D341Med (cell line): ENCODE measurements around the gene EPB41L2.
"Not testable (repeated sequence)": the region's sequence is repeated elsewhere in the genome, so short reads cannot be mapped to it uniquely, and the experiment has no call there.

Experiments
- DNase-seq: peaks from one replicate; pipeline ENCODE4 v3.0.0; 2012; ENCODE audit warnings: low spot score

Gene EPB41L2

DNA sequence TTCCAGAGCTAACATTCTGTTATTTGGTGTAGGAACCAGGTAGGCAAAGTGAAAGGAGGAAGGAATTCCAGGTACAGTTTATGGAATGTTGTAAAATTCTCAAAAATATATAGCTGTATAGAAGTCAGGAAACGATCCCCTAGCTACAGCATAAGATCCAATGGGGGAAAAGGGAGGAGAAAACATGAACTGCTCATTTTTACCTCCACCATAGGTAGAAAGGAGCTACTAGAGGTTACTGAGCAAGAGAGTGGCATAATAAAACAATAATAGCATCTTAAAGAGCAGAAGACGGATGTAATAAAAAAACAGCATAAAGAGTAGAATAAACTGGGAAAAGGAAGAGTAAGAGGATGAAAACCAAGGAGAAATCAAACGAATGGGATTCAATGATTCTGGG, 26.9 kb downstream of the EPB41L2 start:
- DNase-seq: no peak

DNA sequence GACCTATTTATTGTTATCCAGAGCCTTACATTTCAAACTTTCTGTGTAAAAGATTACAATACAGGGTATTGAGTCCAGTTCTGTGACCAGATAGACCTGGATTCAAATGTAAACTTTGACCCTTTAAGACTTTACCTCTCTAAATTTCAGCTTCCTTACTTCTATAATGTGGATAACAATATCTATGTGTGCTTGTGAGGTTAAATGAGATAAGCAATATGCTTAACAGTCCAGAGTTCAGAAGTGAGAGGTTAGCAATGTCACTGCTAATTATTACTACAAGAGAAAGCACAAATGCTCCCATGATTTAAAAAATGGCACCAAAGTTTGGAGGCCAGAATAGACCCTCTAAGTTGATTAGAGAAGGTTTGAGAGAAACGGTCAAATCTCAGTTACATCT, 27.5 kb downstream of the EPB41L2 start:
- no peak for DNase-seq

DNA sequence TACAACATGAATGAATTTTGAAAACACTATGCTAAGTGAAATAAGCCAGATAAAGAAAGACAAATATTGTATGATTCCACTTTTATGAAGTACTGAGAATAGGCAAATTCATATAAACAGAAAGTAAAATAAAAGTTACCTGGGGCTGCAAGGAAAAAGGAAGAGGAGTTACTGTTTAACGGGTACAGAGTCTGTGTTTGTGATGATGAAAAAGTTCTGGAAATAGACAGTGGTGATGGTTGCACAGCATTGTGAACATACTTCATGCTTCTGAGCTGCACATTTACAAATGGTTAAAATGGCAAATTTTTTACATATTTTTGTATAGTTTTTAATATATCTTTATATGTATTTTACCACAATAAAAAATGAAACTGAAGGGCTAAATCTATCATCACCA, 29.4 kb downstream of the EPB41L2 start:
- no peak for DNase-seq

- DNase-seq: peak; percentile 34
These were observed 33.3 kb downstream of the EPB41L2 start for GRCh38 chr6:131029626-131030297.

- no peak for DNase-seq
These were observed 35.7 kb downstream of the EPB41L2 start for GRCh38 chr6:131027326-131027725.

DNA sequence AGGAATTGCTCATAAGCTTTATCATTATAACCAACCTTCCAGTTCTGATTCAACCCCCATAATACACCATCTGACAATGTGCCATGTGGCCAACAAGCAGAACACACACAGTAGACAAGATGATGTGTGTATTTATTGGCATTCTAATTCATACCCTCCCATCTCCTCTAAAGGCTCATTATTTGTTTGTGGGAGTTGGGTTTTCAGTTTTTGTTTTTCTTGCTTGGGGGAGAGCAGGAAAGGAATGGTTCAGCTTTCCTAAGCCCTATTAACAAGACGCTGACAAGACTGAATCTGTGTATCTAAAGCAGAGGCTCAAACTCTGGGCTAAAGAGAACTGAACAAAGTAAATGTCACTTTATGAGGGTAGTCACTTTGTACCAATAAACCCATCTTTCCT, 36.8 kb downstream of the EPB41L2 start:
- no peak for DNase-seq

DNA sequence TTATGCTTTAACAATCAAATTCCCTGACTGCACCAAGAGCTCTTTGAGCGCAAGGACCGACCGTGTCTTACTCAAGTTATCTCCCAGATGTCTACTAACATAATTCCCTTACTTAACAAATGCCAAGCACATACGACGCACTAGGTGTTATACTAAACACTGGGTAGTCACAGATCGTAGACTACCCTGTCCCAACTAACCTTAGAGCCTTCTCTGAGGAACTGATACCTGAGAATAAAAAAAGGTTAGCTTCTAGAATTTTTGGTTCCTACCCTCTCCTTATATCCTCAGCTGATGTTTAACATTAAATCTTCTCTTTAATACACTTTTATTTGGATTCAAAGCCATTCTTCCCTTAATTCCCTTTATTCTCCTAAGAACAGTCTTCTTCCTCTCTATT, 38.5 kb downstream of the EPB41L2 start:
- no peak for DNase-seq

- no peak for DNase-seq
These were observed 39.1 kb downstream of the EPB41L2 start for GRCh38 chr6:131023834-131024504.

GRCh38 chr6:131022691-131023090, 40.4 kb downstream of the EPB41L2 start:
- no peak for DNase-seq

- DNase-seq: no peak
These were observed 45.1 kb downstream of the EPB41L2 start for GRCh38 chr6:131017962-131018361.

- DNase-seq: no peak
These were observed 47.3 kb downstream of the EPB41L2 start for GRCh38 chr6:131015630-131016263.

DNA sequence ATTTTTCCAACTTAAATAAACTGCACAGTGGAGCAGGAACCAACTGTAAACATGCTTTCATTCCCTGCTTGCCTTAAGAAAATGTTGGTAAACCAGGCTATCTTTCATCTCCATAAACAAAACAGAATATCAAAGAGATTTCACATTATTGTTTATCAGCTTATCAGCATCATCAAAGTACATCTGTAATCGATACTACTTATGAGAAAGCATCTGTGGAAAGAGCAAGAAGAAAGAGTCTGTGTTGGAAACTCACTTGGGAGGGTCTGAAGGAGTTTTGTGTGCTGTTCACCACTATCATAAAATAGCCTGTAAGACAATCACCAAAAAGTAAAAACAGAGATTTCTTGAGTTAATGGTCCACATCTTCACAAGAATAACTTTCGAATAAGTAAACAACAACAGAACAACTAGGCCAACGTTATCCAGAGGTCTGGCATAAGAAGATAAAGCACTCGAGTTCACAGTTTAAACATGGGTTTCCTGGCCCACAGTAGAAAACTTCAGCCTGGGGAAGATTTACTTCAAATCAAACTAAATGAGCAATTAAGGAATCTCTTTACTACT, 47.9 kb downstream of the EPB41L2 start:
- no peak for DNase-seq

DNA sequence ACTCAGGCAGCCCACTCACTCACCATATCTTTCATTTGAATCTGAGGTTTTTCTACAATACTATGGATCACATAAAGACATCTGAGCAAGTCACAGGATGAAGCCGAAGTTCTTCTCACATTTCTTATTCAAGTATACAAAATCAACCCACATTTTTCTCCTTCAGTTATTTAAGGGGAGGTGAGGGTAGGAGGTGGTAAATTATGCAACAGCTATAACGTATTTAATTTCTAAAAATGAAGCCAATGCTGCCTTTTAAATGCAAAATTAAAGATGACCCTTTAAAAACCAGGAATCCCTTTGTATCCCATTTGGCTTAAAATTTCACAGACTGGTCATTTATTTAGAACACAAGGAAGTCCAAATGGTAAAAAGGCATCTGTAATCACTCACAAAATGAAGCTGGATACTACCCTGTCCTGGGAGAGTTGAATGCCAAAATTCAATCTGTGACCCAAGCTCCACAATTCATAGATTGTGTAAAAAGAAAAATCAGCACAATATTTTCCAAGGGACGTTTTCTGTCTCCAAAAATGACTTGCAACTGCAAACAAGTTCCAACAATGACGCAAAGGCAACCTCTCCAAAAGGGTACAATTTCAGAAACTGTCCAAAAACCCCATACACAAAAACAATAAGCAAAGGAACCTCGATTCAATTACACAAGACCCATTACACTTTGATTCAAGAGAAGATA, 48.8 kb downstream of the EPB41L2 start:
- DNase-seq: no peak

DNA sequence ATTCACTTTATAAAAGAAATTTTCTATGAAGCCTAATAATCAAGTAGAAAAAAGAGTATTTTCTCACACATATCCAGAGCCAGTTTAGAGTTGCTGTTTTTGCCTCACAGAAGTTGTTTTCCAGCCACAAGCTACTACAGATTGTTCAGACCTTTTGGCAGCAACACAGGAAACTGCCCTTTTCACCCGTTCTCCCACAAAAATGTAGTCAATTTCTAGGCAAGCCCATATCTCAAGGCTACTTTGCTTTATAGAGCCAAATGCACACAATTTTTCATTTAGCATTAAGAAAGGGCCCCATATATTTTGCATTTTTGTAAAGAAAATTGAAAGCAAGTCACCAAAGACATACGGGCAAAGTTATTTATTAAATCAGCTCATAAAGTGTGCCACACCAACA, 49.5 kb downstream of the EPB41L2 start:
- no peak for DNase-seq

DNA sequence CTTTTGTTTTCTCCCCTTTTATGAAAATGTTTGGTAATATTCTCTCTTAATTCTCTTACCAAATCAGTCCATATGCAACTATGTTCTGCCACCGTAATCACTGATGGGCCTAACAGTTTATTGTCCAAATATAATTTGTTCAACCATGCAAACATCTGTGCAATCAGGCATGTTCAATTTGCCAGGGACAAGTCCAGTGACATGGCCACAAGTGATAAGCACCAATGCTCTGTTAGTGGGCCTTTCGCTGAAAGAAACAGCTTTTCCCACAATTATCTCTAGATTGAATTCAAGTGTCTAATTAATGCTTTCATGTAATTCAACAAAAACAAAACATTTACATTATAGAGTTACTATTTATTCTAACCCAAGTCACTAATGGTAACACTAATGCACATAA, 53.3 kb downstream of the EPB41L2 start:
- DNase-seq: no peak

DNA sequence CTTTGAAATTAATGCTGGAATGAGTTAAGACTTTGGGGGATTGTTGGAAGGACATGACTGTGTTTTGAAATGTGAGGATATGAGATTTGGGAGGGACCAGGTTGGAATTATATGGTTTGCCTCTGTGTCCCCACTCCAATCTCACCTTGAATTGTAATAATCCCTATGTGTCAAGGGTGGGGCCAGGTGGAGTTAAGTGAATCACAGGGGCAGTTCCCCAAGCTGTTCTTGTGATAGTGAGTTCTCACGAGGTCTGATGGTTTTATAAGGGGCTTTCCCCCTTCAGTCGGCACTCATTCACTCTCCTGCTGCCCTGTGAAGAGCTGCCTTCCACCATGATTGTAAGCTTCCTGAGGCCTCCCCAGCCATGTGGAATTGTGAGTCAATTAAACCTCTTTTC, 54.1 kb downstream of the EPB41L2 start:
- not testable (repeated sequence) for DNase-seq

- not testable (repeated sequence) for DNase-seq
These were observed 55.1 kb downstream of the EPB41L2 start for GRCh38 chr6:131007964-131008363.

- no peak for DNase-seq
These were observed 55.8 kb downstream of the EPB41L2 start for GRCh38 chr6:131007286-131007685.

GRCh38 chr6:131005439-131006016, 57.5 kb downstream of the EPB41L2 start:
- DNase-seq: no peak

DNA sequence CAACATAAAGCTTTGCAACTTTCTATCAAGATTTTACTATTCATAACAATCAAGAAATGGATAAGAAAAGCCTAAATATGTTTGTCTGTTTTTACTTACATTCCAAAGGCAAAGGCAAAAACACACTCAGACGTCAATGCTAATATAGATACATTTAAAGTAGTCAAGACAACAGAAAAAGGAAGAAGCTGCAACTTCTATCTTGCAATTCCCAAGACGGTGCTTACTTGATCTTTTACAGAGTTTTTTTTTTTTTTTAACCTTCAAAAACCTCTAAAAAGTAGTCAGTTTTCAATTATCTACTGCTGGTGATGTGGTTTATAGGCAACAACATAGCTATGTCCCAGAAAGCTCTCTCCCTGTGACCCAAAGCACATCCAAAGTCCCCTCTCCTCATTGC, 58.1 kb downstream of the EPB41L2 start:
- DNase-seq: no peak

DNA sequence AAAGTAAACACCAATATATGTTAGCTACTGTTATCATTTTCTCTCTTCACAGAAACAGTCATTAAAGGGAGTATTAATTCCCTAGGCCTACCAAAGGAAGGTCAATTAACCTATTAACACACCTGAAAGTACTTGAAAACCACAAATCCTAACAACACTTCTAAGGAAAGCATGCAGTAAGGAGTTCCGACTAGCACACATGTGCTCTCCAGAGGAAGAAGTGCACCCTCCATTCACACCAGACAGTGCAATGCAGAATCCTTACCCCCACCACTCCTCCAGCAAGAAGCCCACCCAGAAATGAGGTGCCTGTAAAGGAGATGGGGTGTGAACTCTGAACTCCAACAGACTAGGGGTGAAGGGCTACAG, 58.7 kb downstream of the EPB41L2 start:
- no peak for DNase-seq
